Femur (tissue), 1 donor: Measurements from ENCODE around the gene FAHD2A.
"Not testable (repeated sequence)": the region's sequence is repeated elsewhere in the genome, so short reads cannot be mapped to it uniquely, and the experiment has no call there.

ENCODE experiments used
- DNase-seq: peaks from one replicate; pipeline ENCODE4 v3.0.0-alpha.2; 2017

FAHD2A gene

GRCh38 chr2:95376311-95377215 is 25.9 kb upstream of the FAHD2A start:
- DNase-seq, result no peak

- no peak for DNase-seq
These were observed 25.0 kb upstream of the FAHD2A start for GRCh38 chr2:95377216-95378123.

GRCh38 chr2:95378281-95378680 is 24.2 kb upstream of the FAHD2A start:
- DNase-seq, result not testable (repeated sequence)

DNA sequence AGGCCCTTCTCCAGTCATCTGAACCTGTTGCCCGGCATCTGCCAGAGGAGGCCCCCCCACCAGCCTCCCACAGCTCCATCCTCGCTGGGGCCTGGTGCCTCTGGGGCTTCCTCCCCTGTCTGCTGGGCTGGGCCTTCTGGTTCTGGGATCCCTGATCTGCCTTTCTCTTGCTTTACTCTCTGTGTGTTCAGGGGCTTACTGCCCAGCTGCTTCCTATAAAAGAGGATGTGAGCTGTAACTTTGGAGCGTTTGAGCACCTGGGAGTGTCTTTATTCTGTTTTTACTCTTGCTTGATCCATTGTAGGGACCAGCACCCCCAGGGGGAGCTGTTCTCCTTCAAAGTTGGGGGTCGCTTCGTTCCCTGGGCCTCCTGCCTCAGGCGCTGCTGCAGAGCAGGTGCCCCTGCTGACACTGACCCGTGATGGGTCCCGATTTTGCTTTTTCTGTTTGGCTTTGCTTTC is 23.1 kb upstream of the FAHD2A start:
- peak; percentile 19 for DNase-seq

- peak; percentile 2 for DNase-seq
These were observed 22.2 kb upstream of the FAHD2A start for GRCh38 chr2:95380280-95380679.

GRCh38 chr2:95380731-95381130 is 21.8 kb upstream of the FAHD2A start:
- no peak for DNase-seq

DNA sequence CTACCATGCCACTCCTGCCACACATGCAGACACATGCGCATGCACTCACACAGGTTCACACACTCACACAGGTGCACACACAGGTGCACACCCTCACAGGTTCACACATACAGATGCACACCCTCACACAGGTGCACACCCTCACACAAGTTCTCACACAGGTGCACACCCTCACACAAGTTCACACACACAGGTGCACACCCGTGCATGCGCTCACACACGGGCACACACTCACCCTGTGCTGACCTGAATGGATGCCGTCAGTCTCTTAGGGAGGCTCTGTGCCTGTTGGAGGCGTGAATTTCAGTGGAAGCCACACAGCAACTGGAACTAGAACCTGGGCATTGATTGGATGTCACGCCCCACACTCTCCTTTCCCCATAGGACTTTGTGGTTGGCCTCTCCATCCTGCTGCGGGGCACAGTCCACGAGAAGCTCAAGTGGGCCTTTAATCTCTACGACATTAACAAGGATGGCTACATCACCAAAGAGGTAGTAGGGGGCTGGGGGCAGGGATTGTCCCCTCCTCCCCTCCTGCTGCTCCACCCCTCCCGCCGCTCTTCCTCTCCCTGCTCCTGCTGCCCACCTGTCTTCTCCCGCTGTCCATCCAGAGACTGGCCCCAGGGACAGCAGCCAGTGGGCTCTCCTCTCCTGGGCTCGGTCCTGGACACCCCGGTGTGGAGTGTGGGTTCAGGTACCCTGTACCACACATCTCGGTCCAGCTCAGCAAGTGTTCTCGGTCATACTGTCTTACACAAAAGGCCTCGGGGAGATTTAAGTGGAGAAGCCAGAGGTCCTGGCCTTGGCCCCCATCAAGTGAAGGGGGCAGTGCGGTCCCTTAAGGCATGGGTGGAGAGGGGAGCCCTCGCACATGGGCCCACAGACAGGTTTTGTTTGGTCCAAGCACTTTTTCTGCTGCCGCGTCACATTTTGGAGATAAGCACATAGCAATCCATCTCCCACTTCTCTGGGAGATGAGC is 21.0 kb upstream of the FAHD2A start:
- peak; percentile 11 for DNase-seq

- DNase-seq, result peak; percentile 8
These were observed 20.3 kb upstream of the FAHD2A start for GRCh38 chr2:95382192-95382591.

- peak; percentile 5 for DNase-seq
These were observed 19.5 kb upstream of the FAHD2A start for GRCh38 chr2:95382686-95383634.

- no peak for DNase-seq
These were observed 18.9 kb upstream of the FAHD2A start for GRCh38 chr2:95383635-95384027.

DNA sequence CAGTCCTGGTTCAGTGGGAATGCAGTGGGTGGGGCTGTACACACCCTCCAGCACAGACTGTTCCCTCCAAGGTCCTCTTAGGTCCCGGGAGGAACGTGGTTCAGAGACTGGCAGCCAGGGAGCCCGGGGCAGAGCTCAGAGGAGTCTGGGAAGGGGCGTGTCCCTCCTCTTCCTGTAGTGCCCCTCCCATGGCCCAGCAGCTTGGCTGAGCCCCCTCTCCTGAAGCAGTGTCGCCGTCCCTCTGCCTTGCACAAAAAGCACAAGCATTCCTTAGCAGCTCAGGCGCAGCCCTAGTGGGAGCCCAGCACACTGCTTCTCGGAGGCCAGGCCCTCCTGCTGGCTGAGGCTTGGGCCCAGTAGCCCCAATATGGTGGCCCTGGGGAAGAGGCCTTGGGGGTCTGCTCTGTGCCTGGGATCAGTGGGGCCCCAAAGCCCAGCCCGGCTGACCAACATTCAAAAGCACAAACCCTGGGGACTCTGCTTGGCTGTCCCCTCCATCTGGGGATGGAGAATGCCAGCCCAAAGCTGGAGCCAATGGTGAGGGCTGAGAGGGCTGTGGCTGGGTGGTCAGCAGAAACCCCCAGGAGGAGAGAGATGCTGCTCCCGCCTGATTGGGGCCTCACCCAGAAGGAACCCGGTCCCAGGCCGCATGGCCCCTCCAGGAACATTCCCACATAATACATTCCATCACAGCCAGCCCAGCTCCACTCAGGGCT is 17.5 kb upstream of the FAHD2A start:
- DNase-seq, result no peak

DNA sequence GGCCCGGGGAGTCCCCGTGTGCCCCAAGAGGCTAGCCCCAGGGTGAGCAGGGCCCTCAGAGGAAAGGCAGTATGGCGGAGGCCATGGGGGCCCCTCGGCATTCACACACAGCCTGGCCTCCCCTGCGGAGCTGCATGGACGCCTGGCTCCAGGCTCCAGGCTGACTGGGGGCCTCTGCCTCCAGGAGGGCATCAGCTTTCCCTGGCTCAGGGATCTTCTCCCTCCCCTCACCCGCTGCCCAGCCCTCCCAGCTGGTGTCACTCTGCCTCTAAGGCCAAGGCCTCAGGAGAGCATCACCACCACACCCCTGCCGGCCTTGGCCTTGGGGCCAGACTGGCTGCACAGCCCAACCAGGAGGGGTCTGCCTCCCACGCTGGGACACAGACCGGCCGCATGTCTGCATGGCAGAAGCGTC is 16.9 kb upstream of the FAHD2A start:
- DNase-seq, result no peak

DNA sequence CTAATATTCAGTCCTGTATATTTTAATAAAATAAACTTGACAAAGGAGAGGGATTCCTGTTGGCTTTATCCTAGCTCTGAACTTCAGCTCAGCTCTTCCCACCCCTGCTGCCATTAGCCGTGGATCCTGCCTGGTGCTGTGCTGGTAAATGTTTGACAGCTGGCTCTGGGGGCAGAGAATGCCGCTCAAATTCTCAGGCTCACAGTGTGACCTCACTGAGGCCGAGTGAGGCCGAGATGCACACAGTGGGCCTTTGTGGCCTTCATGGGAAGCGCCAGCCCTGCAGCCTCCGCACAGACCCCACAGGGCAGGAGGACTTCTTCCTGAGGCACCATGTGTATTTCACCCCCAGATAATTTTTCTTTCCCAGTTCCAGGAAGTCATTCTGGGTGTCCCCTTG is 16.5 kb upstream of the FAHD2A start:
- no peak for DNase-seq

DNA sequence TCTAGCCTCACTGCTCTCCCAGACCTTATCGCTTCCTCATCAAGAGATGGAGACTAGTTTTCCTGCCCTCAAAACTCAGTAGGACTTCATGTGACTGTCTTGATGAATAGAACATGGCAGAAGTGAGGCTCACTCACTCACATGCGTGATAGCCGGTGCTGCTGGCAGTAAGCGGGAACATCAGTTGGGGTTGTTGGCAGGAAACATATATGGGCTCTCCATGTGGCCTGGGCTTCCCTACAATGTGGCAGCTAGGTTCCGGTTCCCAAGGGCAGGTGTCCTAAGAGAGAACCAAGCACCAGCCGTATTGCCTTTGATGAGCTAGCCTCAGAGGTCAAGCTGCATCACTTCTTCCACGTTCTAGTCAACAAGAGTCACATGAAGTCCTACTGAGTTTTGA is 15.2 kb upstream of the FAHD2A start:
- DNase-seq, result no peak

DNA sequence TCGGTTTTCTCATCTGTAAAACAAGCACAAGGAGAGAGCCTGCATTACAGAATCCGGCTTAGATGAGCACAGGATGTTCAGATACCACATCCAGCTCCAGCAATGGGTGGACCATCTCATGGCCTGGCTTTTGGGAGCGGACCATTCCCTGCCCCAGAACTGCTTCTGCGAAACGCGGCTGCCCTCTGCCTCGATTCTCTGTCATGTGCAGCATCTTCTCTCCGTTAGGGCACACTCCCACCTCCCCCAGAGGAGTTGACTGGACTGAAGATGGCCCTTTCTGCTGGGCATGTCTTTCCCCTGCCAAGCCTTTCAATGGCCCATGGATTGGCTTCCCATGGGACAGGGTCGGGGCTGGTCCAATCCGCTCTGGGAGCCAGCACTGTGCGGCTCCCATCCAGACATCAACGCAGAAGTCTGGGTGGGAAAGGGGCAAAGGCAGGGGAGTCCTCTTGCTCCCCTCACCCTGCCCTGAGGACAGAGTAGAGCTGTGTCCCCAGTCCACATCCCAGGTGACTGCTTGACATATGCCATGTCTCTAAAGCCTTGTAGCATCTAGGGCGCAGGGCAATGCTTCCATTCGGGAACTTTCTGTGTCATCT is 14.3 kb upstream of the FAHD2A start:
- DNase-seq, result no peak

GRCh38 chr2:95388856-95389244 is 13.7 kb upstream of the FAHD2A start:
- DNase-seq, result no peak

GRCh38 chr2:95389245-95390119 is 13.0 kb upstream of the FAHD2A start:
- peak; percentile 66 for DNase-seq

DNA sequence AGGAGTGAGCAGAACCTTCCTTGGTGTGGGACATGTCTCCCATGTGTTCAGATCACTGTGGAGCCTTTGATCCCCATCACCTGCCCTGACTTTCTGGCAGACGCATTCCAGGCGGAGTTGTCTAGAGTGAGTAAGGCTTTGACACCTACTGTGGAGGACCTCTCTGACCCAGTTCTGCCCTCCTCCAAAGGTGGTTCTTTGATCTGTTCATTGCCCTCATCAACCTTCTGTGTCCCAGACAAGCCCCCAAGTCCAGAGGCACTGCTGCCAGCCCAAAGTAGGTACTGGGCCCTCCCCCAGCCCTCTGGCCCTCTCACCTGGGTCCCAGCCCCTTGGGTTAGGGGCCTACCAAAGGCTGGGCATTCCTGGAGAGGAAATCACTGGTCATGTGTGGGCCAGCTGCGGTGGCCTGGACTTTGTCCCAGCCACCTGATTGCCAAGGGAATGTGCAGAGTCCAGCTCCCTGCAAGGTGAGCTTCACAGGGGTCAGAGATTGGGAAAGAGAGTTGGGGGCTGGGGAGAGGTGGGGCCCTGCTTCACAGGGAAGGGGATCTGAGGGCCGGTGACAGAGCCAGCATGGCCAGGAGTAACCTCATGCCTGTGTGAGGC is 12.1 kb upstream of the FAHD2A start:
- no peak for DNase-seq
